Ammon's horn (tissue), 1 donor: ENCODE measurements around the gene DNAJC4.

ENCODE experiments used
- DNase-seq: peaks from one replicate; pipeline ENCODE4 v3.0.0-alpha.2; 2016; ENCODE audit warnings: low spot score

DNAJC4 gene

DNA sequence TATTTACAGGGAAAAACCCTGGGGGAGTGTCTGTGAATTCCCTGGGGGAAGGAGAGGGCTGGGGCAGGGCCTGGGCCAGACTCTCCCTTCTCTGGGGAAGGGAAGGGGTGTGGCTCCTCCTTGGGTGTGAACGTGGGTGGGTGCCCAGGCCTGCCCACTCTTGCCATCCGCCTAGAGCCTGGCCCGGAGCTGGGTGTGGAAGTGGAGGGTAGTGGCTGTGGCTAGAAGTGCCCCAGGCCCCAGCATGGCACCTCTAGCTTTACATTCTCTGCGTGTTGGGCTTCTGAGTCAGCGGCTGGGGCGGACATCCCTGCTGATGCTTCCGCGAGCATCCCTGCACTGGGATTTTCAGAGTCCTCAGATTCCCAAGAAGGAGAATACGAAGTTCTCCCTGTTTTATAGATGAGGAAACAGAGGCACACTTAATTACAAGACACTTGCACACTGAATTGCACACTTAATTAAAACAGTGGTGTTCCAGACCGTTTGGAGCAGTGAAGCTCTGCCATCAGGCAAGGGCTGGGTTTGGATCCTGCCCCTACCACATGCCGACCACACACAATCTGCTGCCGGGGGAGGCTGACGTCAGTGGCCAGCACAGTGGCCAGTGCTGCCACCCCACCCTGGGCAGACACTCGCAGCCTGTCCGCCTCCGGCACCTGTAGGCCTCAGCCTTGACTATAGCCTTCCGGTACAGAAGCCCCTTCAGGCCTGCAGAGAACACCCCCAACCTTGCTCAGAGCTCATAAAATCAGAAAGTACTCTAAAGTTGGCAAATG, 46.5 kb downstream of the DNAJC4 start:
- DNase-seq: no peak

DNA sequence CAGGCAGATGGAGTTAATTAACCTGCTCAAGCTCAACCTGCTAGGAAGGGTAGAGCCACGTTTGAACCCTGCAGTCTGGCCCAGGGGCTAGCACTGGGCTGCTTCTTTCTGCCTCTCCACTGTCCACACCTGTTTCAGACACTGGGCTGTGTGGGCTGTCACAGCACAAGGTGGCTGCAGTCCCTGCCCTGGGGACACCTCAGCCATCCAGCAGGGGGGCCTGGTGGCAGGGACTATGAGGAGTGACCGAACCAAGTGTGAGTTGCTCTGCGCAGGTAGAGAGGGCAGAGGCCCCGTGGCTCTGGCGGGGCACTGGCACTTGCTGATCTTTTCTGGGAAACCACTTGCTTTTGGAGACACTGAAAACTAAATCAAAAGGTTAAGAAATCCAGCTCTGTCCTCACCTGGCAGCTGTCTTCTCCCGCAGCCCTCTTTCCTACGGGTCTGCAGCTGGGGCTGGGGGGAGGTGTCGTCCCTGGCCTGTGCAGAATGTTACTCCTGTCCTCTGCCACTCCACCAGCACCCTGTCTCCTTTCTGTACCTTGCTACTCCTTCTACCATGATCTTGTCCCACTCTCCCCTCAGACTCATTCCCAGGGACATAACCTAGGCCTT, 48.3 kb downstream of the DNAJC4 start:
- DNase-seq: no peak

DNA sequence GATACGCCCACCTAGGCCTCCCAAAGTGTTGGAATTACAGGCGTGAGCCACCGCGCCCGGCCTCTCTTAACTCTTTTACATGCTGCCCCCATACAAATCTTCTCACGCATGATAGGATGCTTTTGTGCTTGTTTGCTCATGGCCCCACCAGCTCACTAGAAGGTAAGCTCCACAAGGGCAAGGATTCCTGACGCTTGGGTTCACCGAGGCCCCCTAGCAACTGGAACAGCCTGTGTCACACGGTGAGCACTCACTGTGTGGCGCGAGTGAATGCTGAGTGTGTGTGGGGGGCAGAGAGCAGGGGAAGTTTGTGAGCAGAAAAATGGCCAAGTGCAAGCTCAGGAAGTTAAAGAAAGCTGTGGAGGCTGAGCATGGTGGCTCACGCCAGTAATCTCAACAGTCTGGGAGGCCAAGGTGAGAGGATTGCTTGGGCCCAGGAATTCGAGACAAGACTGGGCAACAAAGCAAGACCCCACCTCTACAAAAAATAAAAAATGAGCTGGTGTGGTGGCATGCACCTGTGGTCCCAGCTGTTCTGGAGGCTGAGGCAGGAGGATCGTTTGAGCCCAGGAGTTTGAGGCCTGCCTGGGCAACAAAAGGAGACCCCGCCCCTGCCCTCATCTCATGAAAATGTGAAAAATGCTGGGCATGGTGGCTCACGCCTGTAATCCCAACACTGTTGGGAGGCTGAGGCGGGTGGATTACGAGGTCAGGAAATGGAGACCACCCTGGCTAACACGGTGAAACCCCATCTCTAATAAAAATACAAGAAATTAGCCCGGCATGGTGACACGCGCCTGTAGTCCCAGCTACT, 51.8 kb downstream of the DNAJC4 start:
- DNase-seq: no peak

DNA sequence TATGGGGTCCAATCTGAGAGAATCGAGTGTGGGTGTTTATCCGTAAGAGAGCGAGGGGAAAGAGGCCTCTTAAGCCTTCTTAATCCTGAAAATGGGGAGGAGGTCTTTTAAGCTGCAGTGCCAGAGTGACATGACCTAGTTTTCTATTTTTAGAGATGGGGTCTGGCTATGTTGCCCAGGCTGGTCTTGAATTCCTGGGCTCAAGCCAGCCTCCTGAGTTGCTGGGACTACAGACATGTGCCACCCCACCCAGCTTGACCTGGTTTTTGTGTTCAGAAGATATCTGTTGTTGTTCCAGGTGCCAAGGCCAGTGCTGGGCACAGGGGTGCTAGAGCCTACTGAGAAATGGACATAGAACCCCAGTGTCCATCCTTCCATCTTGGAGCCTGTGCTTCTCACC, 52.7 kb downstream of the DNAJC4 start:
- no peak for DNase-seq
